ENCODE results near the gene ZBTB49. TPM values are rescaled to one million over a fixed set of nuclear protein-coding genes. Genes with fewer than 3 reads are reported as not detected.
A peak's percentile ranks its signal among the peaks of the same experiment; 100 is the strongest.
"Not testable (repeated sequence)": the region's sequence is repeated elsewhere in the genome, so short reads cannot be mapped to it uniquely, and the experiment has no call there.

ZBTB49 gene
- 2.4 and 3.7 TPM in 2 replicates for total RNA-seq (2014; rRNA removed; shearing (Covaris generic))

- peaks cover 7% of the 10 kb centered on the region for H3K36me3 ChIP-seq (replicated peaks; ENCODE audit: control insufficient read depth, insufficient read depth, low read length)
- DNase-seq = peak; percentile 97
- H3K4me3 ChIP-seq (ENCODE audit: insufficient read depth, low read depth, low read length) = peak within 1 kb of the TSS; percentile 93
- H3K27me3 ChIP-seq (ENCODE audit: control insufficient read depth, insufficient read depth, low read length) = no peaks in the 10 kb centered on the region
These were observed at the start of gene ZBTB49, which contains the start of gene LYAR for GRCh38 chr4:4289941-4290850. Gene ZBTB49, plus strand, starts transcription at chr4:4290251. Its CDS starts 9,695 bp downstream, at chr4:4299946. Gene LYAR, minus strand, starts transcription at chr4:4290154. Its CDS starts 6,412 bp downstream, at chr4:4283742.

- H3K36me3 ChIP-seq (replicated peaks; ENCODE audit: control insufficient read depth, insufficient read depth, low read length) = peaks cover 11% of the 10 kb centered on the region
- no peak for DNase-seq
These were observed 44.9 kb upstream of the ZBTB49 start for GRCh38 chr4:4245172-4245571.

GRCh38 chr4:4247696-4248028 lies 42.4 kb upstream of the ZBTB49 start:
- Histone ChIP-seq H3K36me3 (replicated peaks; ENCODE audit: control insufficient read depth, insufficient read depth, low read length) (peaks cover 8% of the 10 kb centered on the region), H3K4me3 (ENCODE audit: insufficient read depth, low read depth, low read length) (peak overlapping the region; percentile 65), H3K27me3 (ENCODE audit: control insufficient read depth, insufficient read depth, low read length) (no peaks in the 10 kb centered on the region; the same call in 1 of the 2 replicates)
- DNase-seq = no peak

More at GRCh38 chr4:4245172-4245571, 44.9 kb upstream of the ZBTB49 start:
- Histone ChIP-seq H3K4me3 (ENCODE audit: insufficient read depth, low read depth, low read length) (no peak overlapping the region), H3K27me3 (ENCODE audit: control insufficient read depth, insufficient read depth, low read length) (no peaks in the 10 kb centered on the region)

- peaks cover 8% of the 10 kb centered on the region for H3K36me3 ChIP-seq (replicated peaks; ENCODE audit: control insufficient read depth, insufficient read depth, low read length)
- H3K27me3 ChIP-seq (ENCODE audit: control insufficient read depth, insufficient read depth, low read length) = no peaks in the 10 kb centered on the region; the same call in 1 of the 2 replicates
- H3K4me3 ChIP-seq (ENCODE audit: insufficient read depth, low read depth, low read length) = peak within 1 kb of the TSS; percentile 65
- peak; percentile 96 for DNase-seq
These were observed 41.8 kb upstream of the ZBTB49 start, which contains the start of gene TMEM128 for GRCh38 chr4:4248029-4248884. Gene TMEM128, minus strand, starts transcription at chr4:4248223. Its CDS starts 21 bp downstream, at chr4:4248202.

GRCh38 chr4:4248885-4249203 lies 41.2 kb upstream of the ZBTB49 start:
- Histone ChIP-seq H3K4me3 (ENCODE audit: insufficient read depth, low read depth, low read length) (peak overlapping the region; percentile 65), H3K36me3 (replicated peaks; ENCODE audit: control insufficient read depth, insufficient read depth, low read length) (peaks cover 8% of the 10 kb centered on the region), H3K27me3 (ENCODE audit: control insufficient read depth, insufficient read depth, low read length) (no peaks in the 10 kb centered on the region; the same call in 1 of the 2 replicates)
- DNase-seq = no peak

- not testable (repeated sequence) for H3K36me3 ChIP-seq (replicated peaks; ENCODE audit: control insufficient read depth, insufficient read depth, low read length); DNase-seq; H3K4me3 ChIP-seq (ENCODE audit: insufficient read depth, low read depth, low read length); H3K27me3 ChIP-seq (ENCODE audit: control insufficient read depth, insufficient read depth, low read length)
These were observed 40.7 kb upstream of the ZBTB49 start for GRCh38 chr4:4249342-4249741.

GRCh38 chr4:4249866-4250265 lies 40.2 kb upstream of the ZBTB49 start:
- no peaks in the 10 kb centered on the region; the same call in 1 of the 2 replicates for H3K27me3 ChIP-seq (ENCODE audit: control insufficient read depth, insufficient read depth, low read length)
- peaks cover 3% of the 10 kb centered on the region for H3K36me3 ChIP-seq (replicated peaks; ENCODE audit: control insufficient read depth, insufficient read depth, low read length)
- DNase-seq = no peak
- H3K4me3 ChIP-seq (ENCODE audit: insufficient read depth, low read depth, low read length) = no peak overlapping the region

- DNase-seq = no peak
These were observed 35.9 kb upstream of the ZBTB49 start for GRCh38 chr4:4254199-4254598.

GRCh38 chr4:4254666-4255065 lies 35.4 kb upstream of the ZBTB49 start:
- Histone ChIP-seq H3K27me3 (ENCODE audit: control insufficient read depth, insufficient read depth, low read length) (no peaks in the 10 kb centered on the region; the same call in 1 of the 2 replicates), H3K36me3 (replicated peaks; ENCODE audit: control insufficient read depth, insufficient read depth, low read length) (no peaks in the 10 kb centered on the region), H3K4me3 (ENCODE audit: insufficient read depth, low read depth, low read length) (no peak overlapping the region)
- DNase-seq = no peak

More at GRCh38 chr4:4254199-4254598, 35.9 kb upstream of the ZBTB49 start:
- Histone ChIP-seq H3K4me3 (ENCODE audit: insufficient read depth, low read depth, low read length) (no peak overlapping the region), H3K27me3 (ENCODE audit: control insufficient read depth, insufficient read depth, low read length) (no peaks in the 10 kb centered on the region; the same call in 1 of the 2 replicates), H3K36me3 (replicated peaks; ENCODE audit: control insufficient read depth, insufficient read depth, low read length) (no peaks in the 10 kb centered on the region)

GRCh38 chr4:4256799-4257198 lies 33.3 kb upstream of the ZBTB49 start:
- no peaks in the 10 kb centered on the region; the same call in 1 of the 2 replicates for H3K27me3 ChIP-seq (ENCODE audit: control insufficient read depth, insufficient read depth, low read length)
- peak; percentile 56 for DNase-seq
- H3K36me3 ChIP-seq (replicated peaks; ENCODE audit: control insufficient read depth, insufficient read depth, low read length) = no peaks in the 10 kb centered on the region
- no peak overlapping the region for H3K4me3 ChIP-seq (ENCODE audit: insufficient read depth, low read depth, low read length)

GRCh38 chr4:4257705-4258104 lies 32.3 kb upstream of the ZBTB49 start:
- DNase-seq; H3K4me3 ChIP-seq (ENCODE audit: insufficient read depth, low read depth, low read length); H3K36me3 ChIP-seq (replicated peaks; ENCODE audit: control insufficient read depth, insufficient read depth, low read length); H3K27me3 ChIP-seq (ENCODE audit: control insufficient read depth, insufficient read depth, low read length): not testable (repeated sequence)

GRCh38 chr4:4259484-4260100 lies 30.5 kb upstream of the ZBTB49 start:
- Histone ChIP-seq H3K27me3 (ENCODE audit: control insufficient read depth, insufficient read depth, low read length) (no peaks in the 10 kb centered on the region), H3K4me3 (ENCODE audit: insufficient read depth, low read depth, low read length) (no peak overlapping the region), H3K36me3 (replicated peaks; ENCODE audit: control insufficient read depth, insufficient read depth, low read length) (no peaks in the 10 kb centered on the region)
- DNase-seq = no peak

- peak; percentile 51 for DNase-seq
- no peak overlapping the region for H3K4me3 ChIP-seq (ENCODE audit: insufficient read depth, low read depth, low read length)
- no peaks in the 10 kb centered on the region for H3K36me3 ChIP-seq (replicated peaks; ENCODE audit: control insufficient read depth, insufficient read depth, low read length)
- no peaks in the 10 kb centered on the region for H3K27me3 ChIP-seq (ENCODE audit: control insufficient read depth, insufficient read depth, low read length)
These were observed 29.8 kb upstream of the ZBTB49 start for GRCh38 chr4:4260185-4260751.

GRCh38 chr4:4267981-4268380 lies 22.1 kb upstream of the ZBTB49 start:
- no peaks in the 10 kb centered on the region for H3K27me3 ChIP-seq (ENCODE audit: control insufficient read depth, insufficient read depth, low read length)
- no peak overlapping the region for H3K4me3 ChIP-seq (ENCODE audit: insufficient read depth, low read depth, low read length)
- no peak for DNase-seq
- peaks cover 18% of the 10 kb centered on the region for H3K36me3 ChIP-seq (replicated peaks; ENCODE audit: control insufficient read depth, insufficient read depth, low read length)
